ENCODE measurements around the gene CDC7. TPM values are rescaled to one million over a fixed set of nuclear protein-coding genes. Genes with fewer than 3 reads are reported as not detected.

The CDC7 gene
- total RNA-seq, 2 experiments from 2014 or later: 35.8 to 54.5 TPM

DNA sequence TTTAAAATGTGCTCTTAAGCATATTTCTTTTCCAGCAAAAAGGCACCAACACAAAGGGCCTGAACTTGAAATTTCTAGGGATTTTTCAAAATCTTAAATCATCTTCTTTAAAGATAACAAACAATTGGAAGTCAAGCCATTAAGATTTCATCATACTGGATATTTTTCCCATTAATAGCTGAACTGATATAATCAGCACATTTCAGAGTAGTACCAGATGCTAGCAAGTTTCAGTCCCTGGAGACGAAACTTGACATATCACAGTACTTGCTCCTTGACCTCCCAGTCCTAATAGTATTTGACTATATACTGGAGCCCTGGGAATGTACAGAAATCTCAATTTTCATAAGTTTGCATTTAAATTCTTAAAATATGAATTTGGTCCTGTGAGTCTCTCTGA lies 10.2 kb upstream of the CDC7 start:
- no TSS peak for BruUV-seq (replicated peaks)
- no peak overlapping the region for H3K27ac ChIP-seq (ENCODE audit: low read depth, low read length, poor library complexity, severe bottlenecking)

DNA sequence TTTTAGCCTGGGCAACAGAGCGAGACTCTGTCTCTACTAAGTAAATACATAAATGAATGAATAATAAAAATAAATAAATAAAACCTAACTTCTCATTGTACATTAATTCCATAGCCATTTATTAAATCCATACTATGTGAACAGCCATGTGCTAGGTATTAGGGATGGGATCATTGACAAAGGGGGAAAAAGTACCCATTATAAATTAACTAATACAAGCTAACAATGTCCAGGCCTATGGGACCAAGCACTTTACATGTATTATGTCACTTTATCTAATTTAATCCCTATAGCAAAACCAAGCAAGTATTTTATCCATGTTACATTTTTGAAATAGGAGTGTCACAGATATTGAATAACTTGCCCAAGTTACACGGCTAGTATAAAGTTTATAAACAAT lies 2.6 kb upstream of the CDC7 start:
- POLR2A ChIA-PET: interaction anchor here (1.1 to 1.2 kb wide), 2 partner anchors 9 to 27 kb away, joined by 3 to 4 read pairs; no protein-coding TSS in a partner anchor
- CTCF ChIA-PET (ENCODE audit: unreplicated experiment): no interaction called here
- H3K4me2 ChIP-seq (ENCODE audit: low read length): no peak overlapping the region

More for the DNA sequence above, 10.2 kb upstream of the CDC7 start:
- no peak overlapping the region for H2AFZ ChIP-seq (ENCODE audit: low read length)
- H3K36me3 ChIP-seq (ENCODE audit: insufficient read depth, low read length): no peaks in the 10 kb centered on the region
- POLR2A ChIA-PET: no interaction called here
- TF ChIP-seq, protein P1, sequence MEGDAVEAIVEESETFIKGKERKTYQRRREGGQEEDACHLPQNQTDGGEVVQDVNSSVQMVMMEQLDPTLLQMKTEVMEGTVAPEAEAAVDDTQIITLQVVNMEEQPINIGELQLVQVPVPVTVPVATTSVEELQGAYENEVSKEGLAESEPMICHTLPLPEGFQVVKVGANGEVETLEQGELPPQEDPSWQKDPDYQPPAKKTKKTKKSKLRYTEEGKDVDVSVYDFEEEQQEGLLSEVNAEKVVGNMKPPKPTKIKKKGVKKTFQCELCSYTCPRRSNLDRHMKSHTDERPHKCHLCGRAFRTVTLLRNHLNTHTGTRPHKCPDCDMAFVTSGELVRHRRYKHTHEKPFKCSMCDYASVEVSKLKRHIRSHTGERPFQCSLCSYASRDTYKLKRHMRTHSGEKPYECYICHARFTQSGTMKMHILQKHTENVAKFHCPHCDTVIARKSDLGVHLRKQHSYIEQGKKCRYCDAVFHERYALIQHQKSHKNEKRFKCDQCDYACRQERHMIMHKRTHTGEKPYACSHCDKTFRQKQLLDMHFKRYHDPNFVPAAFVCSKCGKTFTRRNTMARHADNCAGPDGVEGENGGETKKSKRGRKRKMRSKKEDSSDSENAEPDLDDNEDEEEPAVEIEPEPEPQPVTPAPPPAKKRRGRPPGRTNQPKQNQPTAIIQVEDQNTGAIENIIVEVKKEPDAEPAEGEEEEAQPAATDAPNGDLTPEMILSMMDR (conservative IDR thresholded peaks at IDR 0.05; ENCODE audit: low read length): no peak
- no peak for TF ChIP-seq EZH2phosphoT487 (IDR thresholded peaks at IDR 0.05; ENCODE audit: borderline replicate concordance, low read depth, low read length)
- CTCF ChIA-PET (ENCODE audit: unreplicated experiment): no interaction called here
- no peak for DNase-seq (ENCODE audit: low spot score)
- intact Hi-C loops (cut with micrococcal nuclease; ENCODE audit: unreplicated experiment): no loop called here
- H3K4me3 ChIP-seq (ENCODE audit: low read depth, low read length, poor library complexity, severe bottlenecking): no peak overlapping the region
- H3K9me3 ChIP-seq (ENCODE audit: low read length): no peaks in the 10 kb centered on the region
- peaks cover 3% of the 10 kb centered on the region for H3K4me1 ChIP-seq (ENCODE audit: insufficient read depth, low read length, poor library complexity, severe bottlenecking)
- no peaks in the 10 kb centered on the region for H4K20me1 ChIP-seq (ENCODE audit: insufficient read depth, low read length)
- no peaks in the 10 kb centered on the region for H3K79me2 ChIP-seq (ENCODE audit: insufficient read depth, low read depth, low read length)
- no peaks in the 10 kb centered on the region for H3K9me2 ChIP-seq (ENCODE audit: insufficient read depth, low read length)
- no peak overlapping the region for H3K4me2 ChIP-seq (ENCODE audit: low read length)

More for the DNA sequence above, 2.6 kb upstream of the CDC7 start:
- Histone ChIP-seq H2AFZ (ENCODE audit: low read length) (no peak overlapping the region), H3K27ac (ENCODE audit: low read depth, low read length, poor library complexity, severe bottlenecking) (no peak overlapping the region), H3K79me2 (ENCODE audit: insufficient read depth, low read depth, low read length) (peaks cover 18% of the 10 kb centered on the region), H3K9me3 (ENCODE audit: low read length) (no peaks in the 10 kb centered on the region), H3K4me1 (ENCODE audit: insufficient read depth, low read length, poor library complexity, severe bottlenecking) (peaks cover 17% of the 10 kb centered on the region), H4K20me1 (ENCODE audit: insufficient read depth, low read length) (no peaks in the 10 kb centered on the region), H3K9me2 (ENCODE audit: insufficient read depth, low read length) (no peaks in the 10 kb centered on the region), H3K36me3 (ENCODE audit: insufficient read depth, low read length) (peaks cover 1% of the 10 kb centered on the region; the same call in 1 of the 2 replicates), H3K4me3 (ENCODE audit: low read depth, low read length, poor library complexity, severe bottlenecking) (no peak overlapping the region)
- intact Hi-C loops (cut with micrococcal nuclease; ENCODE audit: unreplicated experiment): no loop called here
- BruUV-seq (replicated peaks): no TSS peak
- no peak for DNase-seq (ENCODE audit: low spot score)
- no peak for TF ChIP-seq EZH2phosphoT487 (IDR thresholded peaks at IDR 0.05; ENCODE audit: borderline replicate concordance, low read depth, low read length)
- TF ChIP-seq, protein P1 (conservative IDR thresholded peaks at IDR 0.05; ENCODE audit: low read length): no peak

Data from OCI-LY7 (cell line).